MM.1S (cell line): ENCODE measurements around the gene PRKAA2.

Experiments
- EZH2 ChIP-seq: fragments of 300-600 bp; sonication (generic); optimal IDR thresholded peaks from 2 replicates; pipeline ENCODE3; 2017; ENCODE audit warnings: low read depth, mild to moderate bottlenecking, antibody characterized with exemption, low read length, mixed read lengths
- EZH2phosphoT487 ChIP-seq: fragments of 300-600 bp; sonication (generic); IDR thresholded peaks from 2 replicates; pipeline ENCODE4 v1.6.1; 2018; ENCODE audit warnings: antibody characterized with exemption, low read length
- TF ChIP-seq, protein P1 (sequence below): fragments of 300-600 bp; sonication (generic); IDR thresholded peaks from 2 replicates; pipeline ENCODE4 v1.5.1; 2016; ENCODE audit warnings: antibody characterized with exemption, low read length, mixed read lengths

DNA sequence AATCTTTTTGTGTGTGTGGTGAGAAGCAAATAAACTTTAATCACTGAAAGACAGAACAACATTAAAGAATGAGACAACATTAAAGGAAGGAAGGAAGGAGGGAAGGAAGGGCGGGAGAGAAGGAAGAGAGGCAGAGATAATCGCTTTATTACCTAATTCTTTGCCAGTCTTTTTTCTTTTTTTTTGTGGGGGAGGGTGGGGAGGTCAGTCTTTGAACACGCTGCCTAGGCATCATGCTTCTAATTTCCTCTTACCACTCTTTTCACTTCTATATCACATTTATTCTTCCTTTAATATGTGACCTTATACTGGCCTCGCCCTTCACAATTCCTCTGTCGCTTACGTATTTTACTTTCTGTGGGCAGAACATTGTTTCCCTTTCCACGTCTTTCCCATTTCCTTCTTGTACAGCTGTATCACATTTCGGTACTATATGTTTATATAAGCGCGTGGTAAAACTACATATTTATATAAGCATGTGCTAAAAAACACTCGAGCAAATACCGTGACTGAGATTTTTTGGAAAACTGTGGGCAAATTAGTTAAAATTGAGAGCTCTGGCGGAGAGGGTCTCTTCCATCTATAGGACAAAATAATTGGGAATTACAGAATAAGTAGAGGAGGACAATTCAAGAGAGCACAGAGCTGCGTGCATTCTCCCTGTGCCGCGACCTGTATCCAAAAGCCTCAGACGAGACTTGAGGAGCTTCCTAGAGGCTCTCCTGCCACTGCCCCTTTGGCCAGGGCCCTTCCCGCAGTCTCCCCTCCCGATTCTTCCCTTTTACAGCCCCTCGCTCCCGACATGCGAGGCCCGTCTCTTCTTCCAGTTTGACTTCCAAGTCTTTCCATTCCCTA lies 823 bp upstream of the PRKAA2 start:
- TF ChIP-seq, protein P1, sequence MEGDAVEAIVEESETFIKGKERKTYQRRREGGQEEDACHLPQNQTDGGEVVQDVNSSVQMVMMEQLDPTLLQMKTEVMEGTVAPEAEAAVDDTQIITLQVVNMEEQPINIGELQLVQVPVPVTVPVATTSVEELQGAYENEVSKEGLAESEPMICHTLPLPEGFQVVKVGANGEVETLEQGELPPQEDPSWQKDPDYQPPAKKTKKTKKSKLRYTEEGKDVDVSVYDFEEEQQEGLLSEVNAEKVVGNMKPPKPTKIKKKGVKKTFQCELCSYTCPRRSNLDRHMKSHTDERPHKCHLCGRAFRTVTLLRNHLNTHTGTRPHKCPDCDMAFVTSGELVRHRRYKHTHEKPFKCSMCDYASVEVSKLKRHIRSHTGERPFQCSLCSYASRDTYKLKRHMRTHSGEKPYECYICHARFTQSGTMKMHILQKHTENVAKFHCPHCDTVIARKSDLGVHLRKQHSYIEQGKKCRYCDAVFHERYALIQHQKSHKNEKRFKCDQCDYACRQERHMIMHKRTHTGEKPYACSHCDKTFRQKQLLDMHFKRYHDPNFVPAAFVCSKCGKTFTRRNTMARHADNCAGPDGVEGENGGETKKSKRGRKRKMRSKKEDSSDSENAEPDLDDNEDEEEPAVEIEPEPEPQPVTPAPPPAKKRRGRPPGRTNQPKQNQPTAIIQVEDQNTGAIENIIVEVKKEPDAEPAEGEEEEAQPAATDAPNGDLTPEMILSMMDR, result no peak
- TF ChIP-seq EZH2phosphoT487 (no peak), EZH2 (no peak)
